Endothelial cell of umbilical vein (primary cell): ENCODE results near the gene HOXB4.

Source experiments
- CTCF ChIP-seq, 2 donors: IDR thresholded peaks; 1 replicate in 1 of 2; 2 replicates in 1 of 2; pipeline ENCODE4 v1.5.1; 2011; ENCODE audit warnings: low read length in 2 of 2, mild to moderate bottlenecking in 2 of 2, moderate library complexity in 2 of 2, control low read depth in 1 of 2, inconsistent platforms in 1 of 2, low read depth in 1 of 2; ENCODE audit not compliant: insufficient read depth in 1 of 2; ENCODE audit errors: extremely low read depth in 1 of 2
- EZH2 ChIP-seq: IDR thresholded peaks from 2 replicates; pipeline ENCODE4 v1.6.1; 2012; ENCODE audit warnings: borderline replicate concordance, low read depth, mild to moderate bottlenecking, moderate library complexity, low read length, inconsistent platforms; ENCODE audit not compliant: severe bottlenecking
- FOS ChIP-seq: IDR thresholded peaks from 2 replicates; pipeline ENCODE4 v1.6.1; 2011; ENCODE audit warnings: mild to moderate bottlenecking, low read length, moderate library complexity, borderline replicate concordance; ENCODE audit not compliant: insufficient read depth
- GATA2 ChIP-seq: IDR thresholded peaks from 2 replicates; pipeline ENCODE4 v1.7.0; 2011; ENCODE audit warnings: low read depth, mild to moderate bottlenecking, moderate library complexity, mixed read lengths, low read length; ENCODE audit not compliant: insufficient read length, insufficient read depth
- JUN ChIP-seq: IDR thresholded peaks from 2 replicates; pipeline ENCODE4 v1.6.1; 2011; ENCODE audit warnings: borderline replicate concordance, low read depth; ENCODE audit not compliant: insufficient read length, insufficient read depth
- MYC ChIP-seq: IDR thresholded peaks from one replicate; pipeline ENCODE4 v1.6.1; 2011; ENCODE audit warnings: mild to moderate bottlenecking, low read depth, low read length
- POLR2A ChIP-seq: IDR thresholded peaks from 2 replicates; pipeline ENCODE4 v1.6.1; 2012; ENCODE audit warnings: low read depth, mild to moderate bottlenecking, control low read depth, low read length
- POLR2AphosphoS5 ChIP-seq: IDR thresholded peaks from 2 replicates; pipeline ENCODE4 v1.6.1; 2012; ENCODE audit warnings: low read depth, mild to moderate bottlenecking, control low read depth, low read length, moderate library complexity; ENCODE audit not compliant: insufficient read depth
- TF ChIP-seq, protein P1 (sequence below): IDR thresholded peaks from 2 replicates; pipeline ENCODE4 v1.6.1; 2011; ENCODE audit not compliant: insufficient read depth, insufficient read length

DNA sequence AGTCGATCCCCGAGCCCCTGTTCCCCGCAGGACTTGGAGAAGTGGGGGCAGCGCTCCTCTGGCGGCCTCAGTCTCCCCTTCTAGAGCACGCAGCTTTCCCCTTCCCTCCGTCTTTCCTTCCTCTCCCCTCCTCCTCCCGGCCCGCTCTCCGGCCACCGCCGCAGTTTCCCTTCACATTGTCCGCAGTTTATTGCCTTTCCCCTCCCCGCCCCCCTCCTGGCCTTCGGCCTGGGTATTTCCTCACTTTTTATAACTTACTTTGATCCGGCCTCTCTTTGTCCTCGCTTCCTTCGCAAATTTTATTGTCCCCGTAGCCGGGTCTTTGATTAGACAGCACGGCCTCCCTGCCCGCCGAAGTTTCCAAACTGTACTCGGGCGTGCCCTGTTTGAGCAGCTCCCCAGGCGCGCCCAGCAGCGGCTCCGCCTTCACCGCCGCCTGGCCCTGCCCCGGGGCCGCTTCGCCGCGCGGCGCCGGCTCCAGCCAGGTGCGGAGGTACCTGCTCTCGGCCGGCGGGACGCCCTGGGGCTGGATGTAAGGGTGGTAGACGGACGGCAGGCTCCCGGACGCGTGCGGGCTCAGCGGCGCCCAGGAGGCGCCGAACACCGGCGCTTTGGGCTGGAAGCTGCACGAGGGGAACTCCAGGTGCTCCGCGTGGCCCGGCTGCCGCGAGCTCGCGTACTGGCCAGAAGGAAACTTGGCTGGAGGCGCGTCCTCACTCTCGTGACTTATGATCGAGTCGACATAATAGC lies 47.5 kb upstream of the HOXB4 start:
- TF ChIP-seq MYC (no peak), CTCF (IDR thresholded peaks at IDR 0.05; ENCODE audit: extremely low read depth in 1 of 2, insufficient read depth in 1 of 2, low read depth in 1 of 2, low read length in 2 of 2) (no peak), GATA2 (no peak), EZH2 (no peak), POLR2A (no peak), POLR2AphosphoS5 (no peak), JUN (no peak), FOS (peak; percentile 11)
- TF ChIP-seq, protein P1, sequence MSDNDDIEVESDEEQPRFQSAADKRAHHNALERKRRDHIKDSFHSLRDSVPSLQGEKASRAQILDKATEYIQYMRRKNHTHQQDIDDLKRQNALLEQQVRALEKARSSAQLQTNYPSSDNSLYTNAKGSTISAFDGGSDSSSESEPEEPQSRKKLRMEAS, result no peak
